Adrenal gland (tissue), 5 donors: ENCODE data around the gene ACACB.

Source experiments
- CTCF ChIP-seq, 6 experiments: fragments of 450-650 bp in 4 of 6; fragments of 200-600 bp in 2 of 6; sonication (generic) in 1 of 6; IDR thresholded peaks; 1 replicate in 5 of 6; 2 replicates in 1 of 6; pipeline versions ENCODE4 v1.5.1 to v1.8.0; 2016 to 2021; ENCODE audit warnings: antibody characterized with exemption in 6 of 6, mild to moderate bottlenecking in 2 of 6, moderate library complexity in 1 of 6
- POLR2A ChIP-seq, 2 donors: fragments of 450-650 bp; IDR thresholded peaks; one replicate each; pipeline ENCODE4 v1.6.1; 2017; ENCODE audit warnings: antibody characterized with exemption in 2 of 2, mild to moderate bottlenecking in 2 of 2, moderate library complexity in 1 of 2
- donor health status: DM: no; HTN: no; CAD: no.

GRCh38 chr12:109277899-109278762 is 161.7 kb downstream of the ACACB start:
- TF ChIP-seq CTCF (IDR thresholded peaks at IDR 0.05) (no peak), POLR2A (IDR thresholded peaks at IDR 0.05) (no peak)
